ENCODE measurements around the gene FAM184B.

FAM184B gene

GRCh38 chr4:17633600-17633999, 147.8 kb downstream of the FAM184B start:
- no peak overlapping the region for H4K8ac ChIP-seq (ENCODE audit: low read depth, low read length)
- no peak for DNase-seq (ENCODE audit: low spot score)
- no peaks in the 10 kb centered on the region for H3K9me3 ChIP-seq (replicated peaks in 1 of 2; ENCODE audit: control insufficient read depth in 2 of 2, insufficient read depth in 1 of 2, low read depth in 1 of 2, low read length in 2 of 2)
- no peak overlapping the region for H2BK12ac ChIP-seq (ENCODE audit: low read length)
- H3K4me3 ChIP-seq (ENCODE audit: low read length in 2 of 2): no peak overlapping the region
- H2AK5ac ChIP-seq (ENCODE audit: low read depth, low read length): no peak overlapping the region
- no peak overlapping the region for H3K9ac ChIP-seq (ENCODE audit: low read depth, low read length, poor library complexity)
- H3K36me3 ChIP-seq (replicated peaks in 1 of 2; ENCODE audit: control insufficient read depth in 2 of 2, insufficient read depth in 2 of 2, low read length in 2 of 2): peaks cover 23 to 90% of the 10 kb centered on the region in 2 donors
- no peak overlapping the region for H2BK15ac ChIP-seq (ENCODE audit: low read length)
- H3K4ac ChIP-seq (ENCODE audit: low read length): no peak overlapping the region
- H2BK120ac ChIP-seq (ENCODE audit: low read depth, low read length): no peak overlapping the region
- H2AFZ ChIP-seq (ENCODE audit: low read length): no peak overlapping the region
- H4K91ac ChIP-seq (ENCODE audit: low read depth, low read length, poor library complexity): no peak overlapping the region
- no CpG with 5 or more reads among the region's 9 CpGs for WGBS, 2 donors (ENCODE audit: extremely low coverage in 2 of 2, insufficient read length in 2 of 2, insufficient replicate concordance in 1 of 2)
- H3K27ac ChIP-seq (replicated peaks; ENCODE audit: low read length): no peak overlapping the region
- no peak overlapping the region for H3K4me2 ChIP-seq (ENCODE audit: insufficient read depth, low read length, poor library complexity, severe bottlenecking)
- H3K14ac ChIP-seq (ENCODE audit: low read length): no peak overlapping the region
- H3K27me3 ChIP-seq (ENCODE audit: control insufficient read depth in 3 of 3, insufficient read depth in 3 of 3, low read depth in 1 of 3, low read length in 3 of 3): no peaks in the 10 kb centered on the region
- H3K23ac ChIP-seq (ENCODE audit: low read depth, low read length, poor library complexity): no peak overlapping the region
- no peaks in the 10 kb centered on the region for H3K4me1 ChIP-seq (ENCODE audit: control insufficient read depth in 2 of 2, insufficient read depth in 1 of 2, low read depth in 1 of 2, low read length in 2 of 2)
- no peak overlapping the region for H2BK5ac ChIP-seq (ENCODE audit: low read length)
- no peak overlapping the region for H3K18ac ChIP-seq (ENCODE audit: low read length)
- H3K79me1 ChIP-seq (ENCODE audit: low read depth, low read length): no peaks in the 10 kb centered on the region

- Histone ChIP-seq H3K9ac (ENCODE audit: low read depth, low read length, poor library complexity) (no peak overlapping the region), H2BK120ac (ENCODE audit: low read depth, low read length) (no peak overlapping the region), H2BK12ac (ENCODE audit: low read length) (no peak overlapping the region), H3K27me3 (ENCODE audit: control insufficient read depth in 3 of 3, insufficient read depth in 3 of 3, low read depth in 1 of 3, low read length in 3 of 3) (no peaks in the 10 kb centered on the region), H2BK15ac (ENCODE audit: low read length) (no peak overlapping the region), H3K14ac (ENCODE audit: low read length) (no peak overlapping the region), H3K18ac (ENCODE audit: low read length) (no peak overlapping the region), H2AFZ (ENCODE audit: low read length) (no peak overlapping the region), H4K8ac (ENCODE audit: low read depth, low read length) (no peak overlapping the region), H2BK5ac (ENCODE audit: low read length) (no peak overlapping the region), H3K4me2 (ENCODE audit: insufficient read depth, low read length, poor library complexity, severe bottlenecking) (no peak overlapping the region), H2AK5ac (ENCODE audit: low read depth, low read length) (no peak overlapping the region), H3K4ac (ENCODE audit: low read length) (no peak overlapping the region), H3K4me3 (ENCODE audit: low read length in 2 of 2) (no peak overlapping the region), H4K91ac (ENCODE audit: low read depth, low read length, poor library complexity) (no peak overlapping the region), H3K36me3 (replicated peaks in 1 of 2; ENCODE audit: control insufficient read depth in 2 of 2, insufficient read depth in 2 of 2, low read length in 2 of 2) (peaks cover 39 to 99% of the 10 kb centered on the region in 2 donors), H3K79me1 (ENCODE audit: low read depth, low read length) (peaks cover 2% of the 10 kb centered on the region), H3K4me1 (ENCODE audit: control insufficient read depth in 2 of 2, insufficient read depth in 1 of 2, low read depth in 1 of 2, low read length in 2 of 2) (no peaks in the 10 kb centered on the region), H3K23ac (ENCODE audit: low read depth, low read length, poor library complexity) (no peak overlapping the region), H3K9me3 (replicated peaks in 1 of 2; ENCODE audit: control insufficient read depth in 2 of 2, insufficient read depth in 1 of 2, low read depth in 1 of 2, low read length in 2 of 2) (no peaks in the 10 kb centered on the region), H3K27ac (replicated peaks; ENCODE audit: low read length) (no peak overlapping the region)
- no peak for DNase-seq (ENCODE audit: low spot score)
- WGBS, 2 donors (ENCODE audit: extremely low coverage in 2 of 2, insufficient read length in 2 of 2, insufficient replicate concordance in 1 of 2): no CpG with 5 or more reads among the region's 4 CpGs
Observed at GRCh38 chr4:17630228-17630627, 151.2 kb downstream of the FAM184B start.

GRCh38 chr4:17624821-17625220, 156.6 kb downstream of the FAM184B start:
- Histone ChIP-seq H3K14ac (ENCODE audit: low read length) (no peak overlapping the region), H3K4me1 (ENCODE audit: control insufficient read depth in 2 of 2, insufficient read depth in 1 of 2, low read depth in 1 of 2, low read length in 2 of 2) (no peaks in the 10 kb centered on the region), H4K8ac (ENCODE audit: low read depth, low read length) (no peak overlapping the region), H2AFZ (ENCODE audit: low read length) (no peak overlapping the region), H3K27me3 (ENCODE audit: control insufficient read depth in 3 of 3, insufficient read depth in 3 of 3, low read depth in 1 of 3, low read length in 3 of 3) (no peaks in the 10 kb centered on the region), H2BK15ac (ENCODE audit: low read length) (no peak overlapping the region), H2AK5ac (ENCODE audit: low read depth, low read length) (no peak overlapping the region), H3K79me1 (ENCODE audit: low read depth, low read length) (peaks cover 5% of the 10 kb centered on the region), H2BK5ac (ENCODE audit: low read length) (no peak overlapping the region), H2BK12ac (ENCODE audit: low read length) (no peak overlapping the region), H3K4me2 (ENCODE audit: insufficient read depth, low read length, poor library complexity, severe bottlenecking) (no peak overlapping the region), H3K23ac (ENCODE audit: low read depth, low read length, poor library complexity) (no peak overlapping the region), H4K91ac (ENCODE audit: low read depth, low read length, poor library complexity) (no peak overlapping the region), H2BK120ac (ENCODE audit: low read depth, low read length) (no peak overlapping the region), H3K36me3 (replicated peaks in 1 of 2; ENCODE audit: control insufficient read depth in 2 of 2, insufficient read depth in 2 of 2, low read length in 2 of 2) (peaks cover 57 to 99% of the 10 kb centered on the region in 2 donors), H3K9me3 (replicated peaks in 1 of 2; ENCODE audit: control insufficient read depth in 2 of 2, insufficient read depth in 1 of 2, low read depth in 1 of 2, low read length in 2 of 2) (no peaks in the 10 kb centered on the region), H3K18ac (ENCODE audit: low read length) (no peak overlapping the region), H3K4me3 (ENCODE audit: low read length in 2 of 2) (no peak overlapping the region), H3K9ac (ENCODE audit: low read depth, low read length, poor library complexity) (no peak overlapping the region), H3K4ac (ENCODE audit: low read length) (no peak overlapping the region), H3K27ac (replicated peaks; ENCODE audit: low read length) (no peak overlapping the region)
- no peak for DNase-seq (ENCODE audit: low spot score)
- WGBS, 2 donors (ENCODE audit: extremely low coverage in 2 of 2, insufficient read length in 2 of 2, insufficient replicate concordance in 1 of 2): no CpG with 5 or more reads among the region's 2 CpGs

- H3K36me3 ChIP-seq (replicated peaks in 1 of 2; ENCODE audit: control insufficient read depth in 2 of 2, insufficient read depth in 2 of 2, low read length in 2 of 2): peaks cover 53 to 99% of the 10 kb centered on the region in 2 donors
- H3K27ac ChIP-seq (replicated peaks; ENCODE audit: low read length): no peak overlapping the region
- no CpG with 5 or more reads among the region's 7 CpGs for WGBS, 2 donors (ENCODE audit: extremely low coverage in 2 of 2, insufficient read length in 2 of 2, insufficient replicate concordance in 1 of 2)
Observed at GRCh38 chr4:17623451-17624001, 157.9 kb downstream of the FAM184B start.

More at GRCh38 chr4:17623451-17624001, 157.9 kb downstream of the FAM184B start:
- no peak overlapping the region for H4K91ac ChIP-seq (ENCODE audit: low read depth, low read length, poor library complexity)
- no peak overlapping the region for H3K4me2 ChIP-seq (ENCODE audit: insufficient read depth, low read length, poor library complexity, severe bottlenecking)
- no peak overlapping the region for H2BK5ac ChIP-seq (ENCODE audit: low read length)
- no peak overlapping the region for H3K14ac ChIP-seq (ENCODE audit: low read length)
- H3K23ac ChIP-seq (ENCODE audit: low read depth, low read length, poor library complexity): no peak overlapping the region
- H3K9me3 ChIP-seq (replicated peaks in 1 of 2; ENCODE audit: control insufficient read depth in 2 of 2, insufficient read depth in 1 of 2, low read depth in 1 of 2, low read length in 2 of 2): no peaks in the 10 kb centered on the region
- H2BK120ac ChIP-seq (ENCODE audit: low read depth, low read length): no peak overlapping the region
- no peak overlapping the region for H3K9ac ChIP-seq (ENCODE audit: low read depth, low read length, poor library complexity)
- DNase-seq (ENCODE audit: low spot score): no peak
- peaks cover 6% of the 10 kb centered on the region for H3K79me1 ChIP-seq (ENCODE audit: low read depth, low read length)
- H3K4me1 ChIP-seq (ENCODE audit: control insufficient read depth in 2 of 2, insufficient read depth in 1 of 2, low read depth in 1 of 2, low read length in 2 of 2): no peaks in the 10 kb centered on the region
- H3K18ac ChIP-seq (ENCODE audit: low read length): no peak overlapping the region
- no peak overlapping the region for H4K8ac ChIP-seq (ENCODE audit: low read depth, low read length)
- H3K4me3 ChIP-seq (ENCODE audit: low read length in 2 of 2): no peak overlapping the region
- no peak overlapping the region for H2AK5ac ChIP-seq (ENCODE audit: low read depth, low read length)
- H3K4ac ChIP-seq (ENCODE audit: low read length): no peak overlapping the region
- H3K27me3 ChIP-seq (ENCODE audit: control insufficient read depth in 3 of 3, insufficient read depth in 3 of 3, low read depth in 1 of 3, low read length in 3 of 3): no peaks in the 10 kb centered on the region
- H2BK12ac ChIP-seq (ENCODE audit: low read length): no peak overlapping the region
- H2AFZ ChIP-seq (ENCODE audit: low read length): no peak overlapping the region
- no peak overlapping the region for H2BK15ac ChIP-seq (ENCODE audit: low read length)
